Stimulated activated CD4-positive, alpha-beta T cell treated with anti-CD3 and anti-CD28 coated beads, Interleukin-1b, Interleukin-23, amount 100 ng/mL, for 24 hours (primary cell): ENCODE results near the gene PREP.
"Not testable (repeated sequence)": the region's sequence is repeated elsewhere in the genome, so short reads cannot be mapped to it uniquely, and the experiment has no call there.

Source experiments
- DNase-seq, 4 experiments: peaks; one replicate each; pipeline ENCODE4 v3.0.0-alpha.2; 2020; ENCODE audit warnings: low read depth in 4 of 4, low spot score in 1 of 4

Gene PREP

GRCh38 chr6:105345506-105345905, 57.4 kb downstream of the PREP start:
- no peak for DNase-seq

- no peak for DNase-seq
These were observed 58.0 kb downstream of the PREP start for GRCh38 chr6:105344881-105345370.

GRCh38 chr6:105338350-105338983, 64.4 kb downstream of the PREP start:
- not testable (repeated sequence) for DNase-seq

- DNase-seq, result no peak
These were observed 65.9 kb downstream of the PREP start for GRCh38 chr6:105336986-105337385.

GRCh38 chr6:105332576-105332975, 70.3 kb downstream of the PREP start:
- no peak for DNase-seq

GRCh38 chr6:105331927-105332326, 71.0 kb downstream of the PREP start:
- no peak for DNase-seq

GRCh38 chr6:105330913-105331312, 72.0 kb downstream of the PREP start:
- DNase-seq, result no peak

GRCh38 chr6:105330364-105330763, 72.5 kb downstream of the PREP start:
- DNase-seq, result no peak

- no peak for DNase-seq
These were observed 75.8 kb downstream of the PREP start for GRCh38 chr6:105326833-105327770.

GRCh38 chr6:105326216-105326615, 76.7 kb downstream of the PREP start:
- DNase-seq, result no peak

- no peak for DNase-seq
These were observed 78.4 kb downstream of the PREP start for GRCh38 chr6:105324386-105324950.

GRCh38 chr6:105322499-105323225, 80.2 kb downstream of the PREP start:
- DNase-seq, result no peak

GRCh38 chr6:105321728-105322127, 81.2 kb downstream of the PREP start:
- no peak for DNase-seq

- no peak for DNase-seq
These were observed 81.7 kb downstream of the PREP start for GRCh38 chr6:105321207-105321606.

GRCh38 chr6:105320765-105321164, 82.1 kb downstream of the PREP start:
- no peak for DNase-seq

- DNase-seq, result no peak
These were observed 82.6 kb downstream of the PREP start for GRCh38 chr6:105320271-105320670.

- DNase-seq, result no peak
These were observed 83.6 kb downstream of the PREP start for GRCh38 chr6:105319331-105319730.

GRCh38 chr6:105318660-105319059, 84.2 kb downstream of the PREP start:
- no peak for DNase-seq

GRCh38 chr6:105317607-105318533, 85.0 kb downstream of the PREP start:
- no peak for DNase-seq

GRCh38 chr6:105313211-105313610, 89.7 kb downstream of the PREP start:
- DNase-seq, result no peak
